MM.1S (cell line): ENCODE results near the gene RPL7A.
A peak's percentile ranks its signal among the peaks of the same experiment; 100 is the strongest.
"Not testable (repeated sequence)": the region's sequence is repeated elsewhere in the genome, so short reads cannot be mapped to it uniquely, and the experiment has no call there.

Experiments used
- DNase-seq: peaks from one replicate; pipeline ENCODE4 v3.0.0-alpha.2; 2015
- H2AFZ ChIP-seq: fragments of 300-600 bp; sonication (generic); 2 replicates; pipeline ENCODE4 v1.6.0; 2016; ENCODE audit warnings: antibody characterized with exemption, low read length
- H3F3A ChIP-seq: fragments of 300-600 bp; sonication (generic); 2 replicates; pipeline ENCODE4 v1.6.1; 2016; ENCODE audit warnings: mild to moderate bottlenecking, antibody characterized with exemption, low read length, moderate library complexity, mixed read lengths; ENCODE audit not compliant: insufficient read depth
- H3K27ac ChIP-seq: fragments of 300-600 bp; sonication (generic); 2 replicates; pipeline ENCODE4 v1.5.1; 2016; ENCODE audit warnings: mild to moderate bottlenecking, low read length
- H3K27me3 ChIP-seq: fragments of 300-600 bp; sonication (generic); replicated peaks from 2 replicates; pipeline ENCODE4 v1.6.0; 2016; ENCODE audit warnings: low read length; ENCODE audit not compliant: insufficient read depth
- H3K36me3 ChIP-seq: fragments of 300-600 bp; sonication (generic); replicated peaks from 2 replicates; pipeline ENCODE4 v1.6.1; 2016; ENCODE audit warnings: mild to moderate bottlenecking, low read length, mixed read lengths; ENCODE audit not compliant: insufficient read depth
- H3K4me1 ChIP-seq: fragments of 300-600 bp; sonication (generic); 2 replicates; pipeline ENCODE4 v1.6.1; 2016; ENCODE audit warnings: low read length, mixed read lengths
- H3K4me2 ChIP-seq: fragments of 300-600 bp; sonication (generic); 2 replicates; pipeline ENCODE4 v1.6.0; 2016; ENCODE audit warnings: low read depth, low read length
- H3K4me3 ChIP-seq: fragments of 300-600 bp; sonication (generic); 2 replicates; pipeline ENCODE4 v1.5.1; 2016; ENCODE audit warnings: low read length, mixed read lengths
- H3K79me2 ChIP-seq: fragments of 300-600 bp; sonication (generic); 2 replicates; pipeline ENCODE4 v1.6.1; 2016; ENCODE audit warnings: mixed run types, low read length, mixed read lengths
- H3K9ac ChIP-seq: fragments of 300-600 bp; sonication (generic); 2 replicates; pipeline ENCODE4 v1.6.1; 2016; ENCODE audit warnings: low read length, mixed read lengths
- H3K9me2 ChIP-seq: fragments of 300-600 bp; sonication (generic); replicated peaks from 2 replicates; pipeline ENCODE4 v1.6.1; 2016; ENCODE audit warnings: mild to moderate bottlenecking, low read length, mixed read lengths; ENCODE audit not compliant: insufficient read depth
- H3K9me3 ChIP-seq: fragments of 300-600 bp; sonication (generic); replicated peaks from 2 replicates; pipeline ENCODE4 v1.6.1; 2016; ENCODE audit warnings: mild to moderate bottlenecking, low read length, mixed read lengths; ENCODE audit not compliant: insufficient read depth
- H4K20me1 ChIP-seq: fragments of 300-600 bp; sonication (generic); 2 replicates; pipeline ENCODE4 v1.6.1; 2016; ENCODE audit warnings: mild to moderate bottlenecking, low read length, moderate library complexity, mixed read lengths; ENCODE audit not compliant: insufficient read depth
- EZH2 ChIP-seq: fragments of 300-600 bp; sonication (generic); optimal IDR thresholded peaks from 2 replicates; pipeline ENCODE3; 2017; ENCODE audit warnings: low read depth, mild to moderate bottlenecking, antibody characterized with exemption, low read length, mixed read lengths
- EZH2phosphoT487 ChIP-seq: fragments of 300-600 bp; sonication (generic); IDR thresholded peaks from 2 replicates; pipeline ENCODE4 v1.6.1; 2018; ENCODE audit warnings: antibody characterized with exemption, low read length
- TF ChIP-seq, protein P1 (sequence below): fragments of 300-600 bp; sonication (generic); IDR thresholded peaks from 2 replicates; pipeline ENCODE4 v1.5.1; 2016; ENCODE audit warnings: antibody characterized with exemption, low read length, mixed read lengths

The RPL7A gene

DNA sequence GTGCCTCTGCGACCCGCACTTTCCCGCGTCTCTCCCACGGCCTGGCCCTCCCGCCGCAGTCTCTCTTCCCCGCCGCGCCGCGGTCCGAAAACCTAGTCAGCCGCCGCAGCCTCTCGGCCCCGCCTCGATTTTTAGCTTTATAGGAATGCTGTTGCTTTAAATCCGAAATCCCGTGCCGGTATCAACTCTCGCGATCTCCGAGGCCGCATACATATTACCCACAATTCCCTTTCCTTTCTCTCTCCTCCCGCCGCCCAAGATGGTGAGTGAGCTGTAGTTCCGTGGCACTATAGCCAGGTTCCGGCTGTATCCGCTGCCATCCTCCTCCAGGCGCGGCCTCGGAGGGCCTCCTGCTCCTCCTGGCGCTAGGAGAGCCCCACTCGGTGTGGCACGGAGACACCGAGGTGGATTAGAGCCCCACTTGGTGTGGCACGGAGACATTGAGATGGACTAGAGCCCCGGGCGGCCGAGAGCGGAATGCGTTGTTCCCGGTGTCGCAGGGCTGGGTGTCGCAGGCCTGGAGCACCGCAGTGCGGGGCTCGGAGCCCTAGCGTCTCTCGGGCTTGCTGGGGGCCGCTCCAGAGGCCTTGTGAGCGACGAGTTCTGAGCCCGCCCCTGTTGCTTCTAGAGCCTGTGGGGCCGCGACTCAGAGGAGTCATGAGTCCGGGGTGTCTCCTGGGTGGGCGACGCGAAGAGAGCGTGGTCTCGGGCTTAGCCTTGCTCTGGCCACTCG is at the start of gene RPL7A, which contains the start of gene MED22:
TSS of gene RPL7A (plus strand) at position 234 of the 733 bp plus-strand sequence. CDS start at position 260, 26 bp downstream.
TSS of gene MED22 (minus strand) at position 147 of the 733 bp plus-strand sequence. CDS start 1,469 bp downstream, outside the sequence.
- Histone ChIP-seq H3K9me2 (no peaks in the 10 kb centered on the region), H3K9me3 (no peaks in the 10 kb centered on the region), H3K79me2 (peaks cover 58% of the 10 kb centered on the region), H3K4me2 (peak within 1 kb of the TSS; percentile 97), H3K36me3 (peaks cover 17% of the 10 kb centered on the region), H2AFZ (peak within 1 kb of the TSS; percentile 80), H3K4me1 (peaks cover 17% of the 10 kb centered on the region; the same call in 1 of the 2 replicates), H3K27me3 (no peaks in the 10 kb centered on the region), H4K20me1 (peaks cover 11% of the 10 kb centered on the region), H3K4me3 (peak within 1 kb of the TSS; percentile 97), H3F3A (peaks cover 51% of the 10 kb centered on the region), H3K9ac (peak within 1 kb of the TSS; percentile 99), H3K27ac (peak within 1 kb of the TSS; percentile 83)
- TF ChIP-seq EZH2phosphoT487 (no peak), EZH2 (no peak)
- TF ChIP-seq, protein P1, sequence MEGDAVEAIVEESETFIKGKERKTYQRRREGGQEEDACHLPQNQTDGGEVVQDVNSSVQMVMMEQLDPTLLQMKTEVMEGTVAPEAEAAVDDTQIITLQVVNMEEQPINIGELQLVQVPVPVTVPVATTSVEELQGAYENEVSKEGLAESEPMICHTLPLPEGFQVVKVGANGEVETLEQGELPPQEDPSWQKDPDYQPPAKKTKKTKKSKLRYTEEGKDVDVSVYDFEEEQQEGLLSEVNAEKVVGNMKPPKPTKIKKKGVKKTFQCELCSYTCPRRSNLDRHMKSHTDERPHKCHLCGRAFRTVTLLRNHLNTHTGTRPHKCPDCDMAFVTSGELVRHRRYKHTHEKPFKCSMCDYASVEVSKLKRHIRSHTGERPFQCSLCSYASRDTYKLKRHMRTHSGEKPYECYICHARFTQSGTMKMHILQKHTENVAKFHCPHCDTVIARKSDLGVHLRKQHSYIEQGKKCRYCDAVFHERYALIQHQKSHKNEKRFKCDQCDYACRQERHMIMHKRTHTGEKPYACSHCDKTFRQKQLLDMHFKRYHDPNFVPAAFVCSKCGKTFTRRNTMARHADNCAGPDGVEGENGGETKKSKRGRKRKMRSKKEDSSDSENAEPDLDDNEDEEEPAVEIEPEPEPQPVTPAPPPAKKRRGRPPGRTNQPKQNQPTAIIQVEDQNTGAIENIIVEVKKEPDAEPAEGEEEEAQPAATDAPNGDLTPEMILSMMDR = no peak
- peak; percentile 95 for DNase-seq

DNA sequence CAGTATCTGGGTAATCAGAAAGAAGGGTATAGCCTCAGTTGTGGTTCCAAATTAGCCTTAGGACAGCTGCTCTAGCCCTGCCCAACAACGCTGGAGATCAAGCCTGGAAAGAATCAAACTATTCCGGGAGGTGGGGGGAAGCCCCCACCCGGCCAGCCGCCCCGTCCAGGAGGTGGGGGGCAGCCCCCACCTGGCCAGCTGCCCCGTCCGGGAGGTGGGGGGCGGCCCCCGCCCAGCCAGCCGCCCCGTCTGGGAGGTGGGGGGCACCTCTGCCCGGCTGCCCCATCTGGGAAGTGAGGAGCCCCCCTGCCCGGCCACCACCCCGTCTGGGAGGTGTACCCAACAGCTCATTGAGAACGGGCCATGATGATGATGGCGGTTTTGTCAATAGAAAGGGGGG is 48.0 kb upstream of the RPL7A start:
- not testable (repeated sequence) for H4K20me1 ChIP-seq, H3K4me1 ChIP-seq, H3K9me2 ChIP-seq, H3F3A ChIP-seq, H2AFZ ChIP-seq, H3K9me3 ChIP-seq, H3K27ac ChIP-seq, H3K36me3 ChIP-seq, H3K4me3 ChIP-seq, DNase-seq, H3K9ac ChIP-seq, H3K79me2 ChIP-seq, H3K4me2 ChIP-seq
- peaks cover 95% of the 10 kb centered on the region for H3K27me3 ChIP-seq

DNA sequence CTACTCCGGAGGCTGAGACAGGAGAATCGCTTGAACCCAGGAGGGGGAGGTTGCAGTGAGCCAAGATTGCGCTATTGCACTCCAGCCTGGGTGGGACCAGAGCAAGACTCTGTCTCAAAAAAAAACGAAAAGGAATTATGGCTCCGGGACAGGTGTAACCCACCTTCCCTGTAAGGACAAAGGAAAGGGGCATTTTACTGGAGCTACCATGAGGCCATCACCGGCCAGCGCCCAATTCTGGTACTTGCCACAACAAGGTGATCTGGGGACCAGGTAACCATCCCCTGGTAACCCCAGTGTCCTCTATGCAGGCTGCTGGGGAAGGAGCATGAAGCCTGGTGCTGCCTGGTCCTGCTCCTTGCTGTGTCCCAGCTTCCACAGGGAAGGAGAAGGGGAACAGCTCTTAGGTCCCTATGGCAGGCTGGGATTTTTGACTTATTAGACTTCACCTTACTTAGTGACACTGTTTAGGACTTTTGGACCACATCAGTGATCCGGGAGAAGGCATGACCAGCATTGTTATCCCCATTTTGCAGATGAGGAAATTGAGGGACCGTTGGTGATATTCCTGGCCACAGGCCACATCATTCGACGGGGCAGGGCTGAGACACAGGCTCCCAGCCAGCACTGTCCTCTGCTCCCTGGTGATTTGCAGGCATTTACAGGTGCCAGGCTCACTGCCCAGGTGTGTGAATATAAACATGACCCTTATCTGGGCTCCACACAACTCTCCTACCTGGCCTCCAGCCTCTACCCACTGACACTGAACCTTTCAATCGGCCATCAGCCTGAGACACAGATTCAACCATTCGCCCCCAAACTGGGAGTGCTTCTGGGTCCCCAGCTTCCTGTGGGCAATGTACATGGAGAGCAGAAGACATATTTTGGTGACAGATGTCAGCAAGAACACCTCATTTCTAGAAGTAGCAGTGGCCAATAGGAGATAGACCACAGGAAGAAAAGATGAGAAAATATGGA is 46.5 kb upstream of the RPL7A start:
- H4K20me1 ChIP-seq = no peaks in the 10 kb centered on the region
- H3K79me2 ChIP-seq = no peaks in the 10 kb centered on the region
- no peak for TF ChIP-seq EZH2phosphoT487
- no peak for TF ChIP-seq EZH2
- TF ChIP-seq, protein P1 = no peak
- H3K27ac ChIP-seq = no peak overlapping the region
- no peaks in the 10 kb centered on the region for H3K9me3 ChIP-seq
- no peak overlapping the region for H3K4me2 ChIP-seq
- H3K4me1 ChIP-seq = no peaks in the 10 kb centered on the region
- H2AFZ ChIP-seq = no peak overlapping the region
- no peak for DNase-seq
- H3K9me2 ChIP-seq = no peaks in the 10 kb centered on the region
- H3K36me3 ChIP-seq = no peaks in the 10 kb centered on the region
- no peak overlapping the region for H3K9ac ChIP-seq
- H3K27me3 ChIP-seq = peaks cover 96% of the 10 kb centered on the region
- no peaks in the 10 kb centered on the region for H3F3A ChIP-seq
- H3K4me3 ChIP-seq = no peak overlapping the region
